GM12873 (cell line): ENCODE results near the gene TMEM87B.

ENCODE experiments used
- TF ChIP-seq, protein P1 (sequence below): IDR thresholded peaks from 2 replicates; pipeline ENCODE4 v1.5.1; 2012; ENCODE audit warnings: low read depth, mild to moderate bottlenecking, moderate library complexity, low read length, control low read depth; ENCODE audit not compliant: insufficient read depth; ENCODE audit errors: missing control alignments

Gene TMEM87B

GRCh38 chr2:112050316-112050715 lies 4.8 kb upstream of the TMEM87B start:
- TF ChIP-seq, protein P1, sequence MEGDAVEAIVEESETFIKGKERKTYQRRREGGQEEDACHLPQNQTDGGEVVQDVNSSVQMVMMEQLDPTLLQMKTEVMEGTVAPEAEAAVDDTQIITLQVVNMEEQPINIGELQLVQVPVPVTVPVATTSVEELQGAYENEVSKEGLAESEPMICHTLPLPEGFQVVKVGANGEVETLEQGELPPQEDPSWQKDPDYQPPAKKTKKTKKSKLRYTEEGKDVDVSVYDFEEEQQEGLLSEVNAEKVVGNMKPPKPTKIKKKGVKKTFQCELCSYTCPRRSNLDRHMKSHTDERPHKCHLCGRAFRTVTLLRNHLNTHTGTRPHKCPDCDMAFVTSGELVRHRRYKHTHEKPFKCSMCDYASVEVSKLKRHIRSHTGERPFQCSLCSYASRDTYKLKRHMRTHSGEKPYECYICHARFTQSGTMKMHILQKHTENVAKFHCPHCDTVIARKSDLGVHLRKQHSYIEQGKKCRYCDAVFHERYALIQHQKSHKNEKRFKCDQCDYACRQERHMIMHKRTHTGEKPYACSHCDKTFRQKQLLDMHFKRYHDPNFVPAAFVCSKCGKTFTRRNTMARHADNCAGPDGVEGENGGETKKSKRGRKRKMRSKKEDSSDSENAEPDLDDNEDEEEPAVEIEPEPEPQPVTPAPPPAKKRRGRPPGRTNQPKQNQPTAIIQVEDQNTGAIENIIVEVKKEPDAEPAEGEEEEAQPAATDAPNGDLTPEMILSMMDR = no peak

DNA sequence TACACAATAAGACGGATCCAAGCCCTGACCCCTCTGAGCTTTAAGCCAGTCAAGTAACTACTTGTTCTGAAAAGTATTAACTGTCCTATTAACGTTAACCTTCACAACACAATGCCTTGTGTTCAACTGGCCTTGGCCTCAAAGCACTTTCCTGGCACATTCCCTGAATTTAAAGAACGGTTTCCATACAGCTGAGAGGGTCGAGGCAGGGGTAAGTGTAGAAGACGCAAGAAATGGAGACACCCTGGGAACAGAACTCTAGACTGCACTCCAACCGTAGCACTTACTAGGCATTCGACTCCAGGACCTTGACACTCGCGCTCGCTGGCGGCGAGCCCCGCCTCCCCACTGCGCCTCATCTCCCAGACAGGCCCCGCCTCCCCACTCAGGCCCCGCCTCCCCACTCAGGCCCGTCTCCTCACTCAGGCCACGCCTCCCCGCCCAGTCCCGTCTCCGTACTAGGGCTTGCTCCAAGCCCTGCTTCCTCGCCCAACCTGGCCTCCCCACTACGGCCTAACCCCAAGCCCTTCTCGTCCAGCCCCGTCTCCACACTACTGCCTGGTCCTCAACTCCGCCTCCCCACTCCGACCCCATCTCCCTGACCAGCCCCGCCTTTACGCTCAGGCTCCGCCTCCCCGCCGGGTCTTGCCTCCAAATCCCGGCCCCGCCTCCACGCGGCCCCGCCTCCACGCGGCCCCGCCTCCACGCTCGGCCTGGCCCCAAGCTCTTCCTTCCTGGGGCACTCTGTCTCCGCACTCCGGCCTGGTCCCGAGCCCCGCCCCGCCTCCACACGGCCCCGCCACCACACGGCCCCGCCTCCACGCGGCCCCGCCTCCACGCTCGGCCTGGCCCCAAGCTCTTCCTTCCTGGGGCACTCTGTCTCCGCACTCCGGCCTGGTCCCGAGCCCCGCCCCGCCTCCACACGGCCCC lies 887 bp upstream of the TMEM87B start:
- TF ChIP-seq, protein P1 = no peak

DNA sequence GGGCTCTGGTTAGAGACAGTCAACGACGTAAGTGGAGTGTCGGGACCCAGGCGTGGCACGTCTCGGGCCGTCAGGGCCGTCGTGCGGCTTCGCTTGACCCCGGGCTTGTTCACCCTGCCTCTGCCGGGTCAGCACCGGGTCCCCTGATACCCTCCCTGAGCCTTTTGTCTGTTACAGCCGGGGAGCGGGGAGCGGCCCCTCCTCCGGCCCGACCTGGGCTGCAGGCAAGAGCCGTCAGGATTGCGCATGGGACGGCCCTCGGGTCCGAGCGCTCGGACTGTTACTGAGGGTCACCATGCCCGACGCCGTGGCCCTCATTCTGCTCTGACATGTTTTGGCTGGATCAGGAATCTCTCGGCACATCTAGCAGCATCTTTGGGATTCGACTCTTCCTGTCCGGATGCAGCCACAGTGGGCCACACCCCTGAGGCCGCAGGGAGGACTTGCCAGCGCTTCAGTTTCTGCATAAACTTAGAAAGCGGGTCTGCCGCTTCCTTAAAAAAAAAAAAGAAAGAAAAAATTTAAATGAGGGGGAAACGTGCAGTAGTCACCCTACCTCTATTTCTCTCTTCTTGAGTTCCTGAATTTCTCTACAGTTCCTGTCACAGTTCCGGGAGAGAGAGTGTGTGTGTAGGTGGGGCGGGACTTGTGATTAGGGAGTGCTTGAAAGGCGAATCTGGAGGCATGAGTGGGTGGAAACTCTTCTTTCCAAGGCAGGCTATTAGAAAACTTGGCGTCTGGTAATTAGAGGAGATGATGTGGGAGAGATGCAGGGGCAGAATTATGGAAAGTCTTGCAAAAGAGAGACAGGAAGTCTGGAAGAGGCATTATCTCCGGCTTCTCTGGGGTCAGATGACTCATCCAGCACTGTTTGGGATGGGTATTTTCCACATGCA lies 909 bp downstream of the TMEM87B start:
- TF ChIP-seq, protein P1 = no peak

DNA sequence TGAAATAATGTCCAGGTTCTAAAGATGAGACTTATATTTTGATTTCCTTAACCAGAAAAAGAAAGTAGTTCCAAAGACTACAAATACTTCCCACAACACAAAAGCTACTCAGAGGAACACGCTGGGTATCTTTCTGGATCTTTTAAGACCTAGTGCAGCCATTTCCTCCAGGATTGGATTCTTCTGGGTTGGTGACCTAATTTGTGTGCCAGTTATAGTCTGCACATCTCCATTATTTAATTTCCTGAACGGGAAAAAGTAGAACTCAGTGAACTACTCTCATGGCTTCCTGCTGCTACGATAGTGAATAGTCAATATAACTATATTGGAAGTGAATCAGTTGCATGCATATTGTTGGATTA lies 1.5 kb downstream of the TMEM87B start:
- TF ChIP-seq, protein P1 = no peak

GRCh38 chr2:112059671-112060070 lies 4.6 kb downstream of the TMEM87B start:
- TF ChIP-seq, protein P1 = no peak

- TF ChIP-seq, protein P1 = no peak
Observed at GRCh38 chr2:112061299-112061698, 6.2 kb downstream of the TMEM87B start.

DNA sequence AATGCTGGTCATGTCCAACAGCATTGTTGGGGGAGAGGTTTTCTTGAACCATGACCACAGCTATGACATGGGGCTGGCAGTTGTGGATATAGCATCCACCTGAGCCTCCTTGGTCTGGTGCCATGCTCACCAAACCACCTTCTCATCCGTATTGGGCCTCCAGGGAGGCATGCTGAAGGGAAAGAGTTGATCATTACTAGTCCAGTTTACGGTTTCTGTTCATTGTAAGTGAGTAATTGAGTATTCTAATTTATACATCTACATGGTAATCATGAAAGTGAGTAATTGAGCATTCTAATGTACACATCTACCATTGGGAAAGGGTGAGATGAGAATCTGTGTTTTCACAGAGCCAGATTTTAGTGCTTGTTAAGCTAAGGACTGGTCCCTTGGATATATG lies 6.8 kb downstream of the TMEM87B start:
- TF ChIP-seq, protein P1 = no peak
